SK-N-SH (cell line): ENCODE data around the gene ATN1. TPM values are rescaled to one million over a fixed set of nuclear protein-coding genes. Genes with fewer than 3 reads are reported as not detected.

Experiments
- CTCF ChIA-PET: fragments of 300-600, 350-600 bp; formaldehyde crosslinking; extraction: SDS; loops from one replicate; lab custom pipeline; 2021; lab: Yijun Ruan, JAX
- POLR2A ChIA-PET: fragments of 350-600 bp; sonication (Branson Sonifier 250); formaldehyde crosslinking; extraction: SDS; loops from one replicate; lab custom pipeline; 2020; ENCODE audit warnings: antibody characterized with exemption, inconsistent platforms; lab: Yijun Ruan, JAX
- DNase-seq: peaks from one replicate; pipeline ENCODE4 v3.0.0; 2012
- H2AFZ ChIP-seq: fragments of 200-600 bp; sonication (generic); 2 replicates; pipeline ENCODE4 v1.8.1; 2016; ENCODE audit warnings: antibody characterized with exemption, mild to moderate bottlenecking, low read depth
- H3F3A ChIP-seq: fragments of 200-600 bp; sonication (generic); replicated peaks from 2 replicates; pipeline ENCODE3; 2016; ENCODE audit warnings: antibody characterized with exemption, mild to moderate bottlenecking; ENCODE audit not compliant: insufficient read depth
- H3K27ac ChIP-seq, 2 experiments: fragments of 200-500 bp in 1 of 2; fragments of 200-600 bp in 1 of 2; sonication (Bioruptor generic) in 1 of 2; sonication (generic), shearing (Covaris generic) in 1 of 2; 2 replicates each; pipeline versions ENCODE4 v1.5.1 to v1.6.1; 2014 to 2016; ENCODE audit warnings: low read depth in 2 of 2, inconsistent platforms in 1 of 2, low read length in 1 of 2, mild to moderate bottlenecking in 1 of 2, mixed read lengths in 1 of 2
- H3K27me3 ChIP-seq: fragments of 200-600 bp; sonication (generic), shearing (Covaris generic); 2 replicates; pipeline ENCODE4 v1.6.1; 2016; ENCODE audit warnings: mixed run types; ENCODE audit not compliant: insufficient read depth
- H3K36me3 ChIP-seq, 2 experiments: fragments of 200-500 bp in 1 of 2; fragments of 200-600 bp in 1 of 2; sonication (Bioruptor generic) in 1 of 2; sonication (generic) in 1 of 2; replicated peaks in 1 of 2; 2 replicates each; pipeline versions ENCODE3 to v1.5.1; 2014 to 2016; ENCODE audit warnings: low read length in 1 of 2, mild to moderate bottlenecking in 1 of 2; ENCODE audit not compliant: insufficient read depth in 2 of 2, control insufficient read depth in 1 of 2
- H3K4me1 ChIP-seq, 2 experiments: fragments of 200-500 bp in 1 of 2; fragments of 200-600 bp in 1 of 2; sonication (Bioruptor generic) in 1 of 2; sonication (generic), shearing (Covaris generic) in 1 of 2; 2 replicates each; pipeline versions ENCODE4 v1.5.1 to v1.6.1; 2014 to 2016; ENCODE audit warnings: low read depth in 1 of 2, low read length in 1 of 2, mixed run types in 1 of 2; ENCODE audit not compliant: insufficient read depth in 2 of 2, control insufficient read depth in 1 of 2
- H3K4me2 ChIP-seq: fragments of 200-600 bp; sonication (generic), shearing (Covaris generic); 2 replicates; pipeline ENCODE4 v1.6.1; 2017; ENCODE audit warnings: mixed run types
- H3K4me3 ChIP-seq, 2 experiments: fragments of 200-500 bp in 1 of 2; fragments of 200-600 bp in 1 of 2; sonication (Bioruptor generic) in 1 of 2; sonication (generic), shearing (Covaris generic) in 1 of 2; 2 replicates each; pipeline versions ENCODE4 v1.5.1 to v1.8.1; 2014 to 2016; ENCODE audit warnings: low read depth in 2 of 2, inconsistent platforms in 1 of 2, low read length in 1 of 2, mild to moderate bottlenecking in 1 of 2, mixed read lengths in 1 of 2, moderate library complexity in 1 of 2
- H3K79me2 ChIP-seq: fragments of 200-600 bp; sonication (generic); 2 replicates; pipeline ENCODE4 v1.8.1; 2017; ENCODE audit warnings: mild to moderate bottlenecking; ENCODE audit not compliant: insufficient read depth
- H3K9ac ChIP-seq: fragments of 200-600 bp; sonication (generic); 2 replicates; pipeline ENCODE4 v1.6.1; 2017; ENCODE audit warnings: mixed run types
- H3K9me2 ChIP-seq: fragments of 200-600 bp; sonication (generic); 2 replicates; pipeline ENCODE4 v1.6.1; 2017; ENCODE audit warnings: mixed run types
- H3K9me3 ChIP-seq: fragments of 200-600 bp; sonication (generic); 2 replicates; pipeline ENCODE4 v1.6.1; 2017; ENCODE audit warnings: mixed run types, mild to moderate bottlenecking, moderate library complexity
- H4K20me1 ChIP-seq: fragments of 200-600 bp; sonication (generic); 2 replicates; pipeline ENCODE4 v1.6.1; 2017; ENCODE audit warnings: mild to moderate bottlenecking, mixed run types; ENCODE audit not compliant: insufficient read depth
- ELF1 ChIP-seq: IDR thresholded peaks from 2 replicates; pipeline ENCODE4 v1.4.0; 2012
- EP300 ChIP-seq, 2 experiments: IDR thresholded peaks; 2 replicates each; pipeline versions ENCODE4 v1.4.0 to v1.6.1; 2012; ENCODE audit warnings: borderline replicate concordance in 1 of 2, low read depth in 1 of 2, low read length in 1 of 2
- FOXM1 ChIP-seq: IDR thresholded peaks from 2 replicates; pipeline ENCODE4 v1.4.0; 2012; ENCODE audit warnings: low read depth, mild to moderate bottlenecking
- GABPA ChIP-seq: IDR thresholded peaks from 2 replicates; pipeline ENCODE4 v1.4.0; 2012; ENCODE audit warnings: low read depth, mild to moderate bottlenecking
- IRF3 ChIP-seq: fragments of 150-350 bp; IDR thresholded peaks from 2 replicates; pipeline ENCODE4 v1.6.1; 2016; ENCODE audit warnings: mild to moderate bottlenecking, low read depth, low read length
- JUND ChIP-seq: IDR thresholded peaks from 2 replicates; pipeline ENCODE4 v1.4.0; 2012
- MAX ChIP-seq: IDR thresholded peaks from 2 replicates; pipeline ENCODE4 v1.4.0; 2012; ENCODE audit warnings: low read depth
- MXI1 ChIP-seq: IDR thresholded peaks from 2 replicates; pipeline ENCODE4 v1.6.1; 2012; ENCODE audit warnings: mild to moderate bottlenecking, low read depth, low read length, improper control_type of control experiment
- NRF1 ChIP-seq: IDR thresholded peaks from 2 replicates; pipeline ENCODE4 v1.6.1; 2012; ENCODE audit warnings: low read depth, mild to moderate bottlenecking, low read length
- REST ChIP-seq: IDR thresholded peaks from 2 replicates; pipeline ENCODE4 v1.6.1; 2012; ENCODE audit warnings: mild to moderate bottlenecking, low read depth, low read length, moderate library complexity
- RXRA ChIP-seq: IDR thresholded peaks from 2 replicates; pipeline ENCODE4 v1.4.0; 2012; ENCODE audit warnings: low read depth, mild to moderate bottlenecking, borderline replicate concordance
- SMC3 ChIP-seq: IDR thresholded peaks from 2 replicates; pipeline ENCODE4 v1.6.1; 2012; ENCODE audit warnings: low read depth, low read length, improper control_type of control experiment
- TAF1 ChIP-seq: IDR thresholded peaks from 2 replicates; pipeline ENCODE4 v1.6.1; 2012; ENCODE audit warnings: low read depth, mild to moderate bottlenecking, low read length, moderate library complexity, borderline replicate concordance
- USF2 ChIP-seq: fragments of 150-350 bp; IDR thresholded peaks from 2 replicates; pipeline ENCODE4 v1.6.1; 2017; ENCODE audit warnings: antibody characterized with exemption, low read length, low read depth, borderline replicate concordance
- WGBS: methylation state at CpG from one replicate; pipeline ENCODE4 v1.1.6; 2017; ENCODE audit warnings: low lambda C conversion rate; 5-methylcytosine and 5-hydroxymethylcytosine counted together
- polyA plus RNA-seq, 3 experiments: library from polyadenylated mRNA; depleted of rRNA; stranded (reverse); fragments of >200 nt; gene quantifications; 2 replicates each; pipeline ENCODE4 v1.2.3, GENCODE V29; 2012

ATN1 gene
- polyA plus RNA-seq, 1 of the 3 experiments (the other 2 are of a cell fraction), result 29.3 TPM

GRCh38 chr12:6899427-6899826 lies 28.3 kb upstream of the ATN1 start:
- H2AFZ ChIP-seq, result no peak overlapping the region
- H3F3A ChIP-seq, result no peaks in the 10 kb centered on the region
- no peaks in the 10 kb centered on the region for H3K9me2 ChIP-seq
- no peaks in the 10 kb centered on the region for H3K27me3 ChIP-seq
- H3K79me2 ChIP-seq, result no peaks in the 10 kb centered on the region
- no peak for DNase-seq
- H3K9ac ChIP-seq, result no peak overlapping the region
- 83% methylated on average over 5 of the region's 5 CpGs for WGBS
- CTCF ChIA-PET, result interaction anchor here (1.0 to 2.1 kb wide), 5 partner anchors 8 to 45 kb away, joined by 3 to 9 read pairs (median 5); no protein-coding TSS in a partner anchor
- TF ChIP-seq FOXM1 (no peak), ELF1 (no peak), USF2 (no peak), REST (no peak), MXI1 (no peak), GABPA (no peak), NRF1 (no peak), SMC3 (no peak), TAF1 (no peak), RXRA (no peak), EP300 (IDR thresholded peaks at IDR 0.05; ENCODE audit: borderline replicate concordance in 1 of 2, low read depth in 1 of 2, low read length in 1 of 2) (no peak), MAX (no peak), JUND (no peak), IRF3 (no peak)
- no peak overlapping the region for H3K4me3 ChIP-seq
- H3K27ac ChIP-seq, result no peak overlapping the region
- H4K20me1 ChIP-seq, result no peaks in the 10 kb centered on the region
- POLR2A ChIA-PET, result no interaction called here
- peaks cover 4 to 9% of the 10 kb centered on the region in 2 experiments; a peak in 2 of 4 replicates for H3K4me1 ChIP-seq
- no peak overlapping the region for H3K4me2 ChIP-seq
- no peaks in the 10 kb centered on the region for H3K36me3 ChIP-seq
- no peaks in the 10 kb centered on the region for H3K9me3 ChIP-seq
